HEK293 (cell line): Measurements from ENCODE around the gene ARMS2.

ENCODE experiments used
- CTCF ChIA-PET: fragments of 350-600 bp; formaldehyde crosslinking; extraction: SDS; loops from one replicate; lab custom pipeline; 2021; ENCODE audit warnings: antibody characterized with exemption; lab: Yijun Ruan, JAX
- POLR2A ChIA-PET: fragments of 300-600 bp; formaldehyde crosslinking; extraction: SDS; loops from one replicate; lab custom pipeline; 2020; ENCODE audit warnings: antibody characterized with exemption, inconsistent platforms; lab: Yijun Ruan, JAX
- H3K27ac ChIP-seq: fragments of 200-500 bp; sonication (Bioruptor generic); 2 replicates; pipeline ENCODE4 v1.5.1; 2014; ENCODE audit warnings: low read depth, low read length, control low read depth, inconsistent platforms; ENCODE audit errors: extremely low read depth
- H3K36me3 ChIP-seq, 2 experiments: fragments of 200-500 bp in 1 of 2; sonication (Bioruptor generic) in 1 of 2; 1 replicate in 1 of 2; 2 replicates in 1 of 2; pipeline ENCODE4 v1.5.1; 2014 to 2017; ENCODE audit warnings: inconsistent platforms in 2 of 2, low read length in 2 of 2; ENCODE audit not compliant: control insufficient read depth in 2 of 2, insufficient read depth in 1 of 2
- H3K4me1 ChIP-seq: fragments of 200-500 bp; sonication (Bioruptor generic); 2 replicates; pipeline ENCODE4 v1.5.1; 2014; ENCODE audit warnings: mild to moderate bottlenecking, low read length, inconsistent platforms; ENCODE audit not compliant: control insufficient read depth, insufficient read depth
- H3K4me3 ChIP-seq: 2 replicates; pipeline ENCODE4 v1.5.1; 2011; ENCODE audit warnings: low read depth, mild to moderate bottlenecking, control low read depth, low read length, moderate library complexity
- H3K9me3 ChIP-seq: fragments of 200-500 bp; sonication (Bioruptor generic); 2 replicates; pipeline ENCODE4 v1.5.1; 2014; ENCODE audit warnings: low read depth, low read length, inconsistent platforms; ENCODE audit not compliant: control insufficient read depth, insufficient read depth
- BCL11A ChIP-seq: fragments of 450-650 bp; formaldehyde crosslinking; IDR thresholded peaks from 2 replicates; pipeline ENCODE4 v1.5.1; 2016; ENCODE audit warnings: low read depth, missing biosample characterization, missing genetic modification characterization
- BCL11B ChIP-seq: fragments of 450-650 bp; formaldehyde crosslinking; IDR thresholded peaks from 2 replicates; pipeline ENCODE4 v1.5.1; 2016; ENCODE audit warnings: low read depth, missing biosample characterization, missing genetic modification characterization
- EGR2 ChIP-seq: fragments of 450-650 bp; formaldehyde crosslinking; IDR thresholded peaks from 2 replicates; pipeline ENCODE4 v1.5.1; 2016; ENCODE audit warnings: low read depth, missing biosample characterization, missing genetic modification characterization
- MEIS1 ChIP-seq: sonication (generic); formaldehyde crosslinking; IDR thresholded peaks from 2 replicates; pipeline ENCODE4 v1.8.1; 2022; ENCODE audit warnings: missing genetic modification reagents, mild to moderate bottlenecking, borderline replicate concordance
- PRDM1 ChIP-seq: fragments of 450-650 bp; formaldehyde crosslinking; IDR thresholded peaks from 2 replicates; pipeline ENCODE4; 2016; ENCODE audit warnings: missing biosample characterization, missing genetic modification characterization
- RBAK ChIP-seq: fragments of 450-650 bp; formaldehyde crosslinking; IDR thresholded peaks from 2 replicates; pipeline ENCODE4 v1.5.1; 2016; ENCODE audit warnings: missing biosample characterization, missing genetic modification characterization
- REPIN1 ChIP-seq: fragments of 450-650 bp; formaldehyde crosslinking; IDR thresholded peaks from 2 replicates; pipeline ENCODE4 v1.5.1; 2017; ENCODE audit warnings: missing biosample characterization, missing genetic modification characterization, low read depth
- REST ChIP-seq: fragments of 450-650 bp; formaldehyde crosslinking; IDR thresholded peaks from 2 replicates; pipeline ENCODE4 v1.5.1; 2016; ENCODE audit warnings: missing biosample characterization, missing genetic modification characterization
- SCRT2 ChIP-seq: fragments of 450-650 bp; formaldehyde crosslinking; IDR thresholded peaks from 2 replicates; pipeline ENCODE4 v1.5.1; 2016; ENCODE audit warnings: missing biosample characterization, missing genetic modification characterization
- SP2 ChIP-seq: fragments of 450-650 bp; formaldehyde crosslinking; IDR thresholded peaks from 2 replicates; pipeline ENCODE4 v1.5.1; 2016; ENCODE audit warnings: missing biosample characterization, missing genetic modification characterization
- YY1 ChIP-seq: fragments of 450-650 bp; formaldehyde crosslinking; IDR thresholded peaks from 2 replicates; pipeline ENCODE4 v1.5.1; 2018; ENCODE audit warnings: missing biosample characterization, missing genetic modification characterization
- ZBTB49 ChIP-seq: fragments of 450-650 bp; formaldehyde crosslinking; IDR thresholded peaks from 2 replicates; pipeline ENCODE4 v1.5.1; 2016; ENCODE audit warnings: missing biosample characterization, missing genetic modification characterization, low read depth
- ZFHX2 ChIP-seq: fragments of 450-650 bp; formaldehyde crosslinking; conservative IDR thresholded peaks from 2 replicates; pipeline ENCODE4 v1.5.1; 2016; ENCODE audit warnings: missing biosample characterization, missing genetic modification characterization
- ZNF138 ChIP-seq: fragments of 450-650 bp; formaldehyde crosslinking; IDR thresholded peaks from 2 replicates; pipeline ENCODE4 v1.5.1; 2016; ENCODE audit warnings: missing biosample characterization, missing genetic modification characterization, borderline replicate concordance
- ZNF140 ChIP-seq: fragments of 450-650 bp; formaldehyde crosslinking; IDR thresholded peaks from 2 replicates; pipeline ENCODE4 v1.5.1; 2016; ENCODE audit warnings: missing biosample characterization, missing genetic modification characterization
- ZNF146 ChIP-seq: fragments of 450-650 bp; formaldehyde crosslinking; IDR thresholded peaks from 2 replicates; pipeline ENCODE4 v1.5.1; 2016; ENCODE audit warnings: missing biosample characterization, missing genetic modification characterization
- ZNF175 ChIP-seq: fragments of 450-650 bp; formaldehyde crosslinking; IDR thresholded peaks from 2 replicates; pipeline ENCODE4 v1.5.1; 2016; ENCODE audit warnings: missing biosample characterization, missing genetic modification characterization
- ZNF214 ChIP-seq: fragments of 450-650 bp; formaldehyde crosslinking; IDR thresholded peaks from 2 replicates; pipeline ENCODE4 v1.5.1; 2017; ENCODE audit warnings: missing biosample characterization, mild to moderate bottlenecking, missing genetic modification characterization, borderline replicate concordance
- ZNF362 ChIP-seq: fragments of 450-650 bp; formaldehyde crosslinking; IDR thresholded peaks from 2 replicates; pipeline ENCODE4 v1.5.1; 2016; ENCODE audit warnings: missing biosample characterization, missing genetic modification characterization
- ZNF48 ChIP-seq: fragments of 450-650 bp; formaldehyde crosslinking; IDR thresholded peaks from 2 replicates; pipeline ENCODE4 v1.5.1; 2016; ENCODE audit warnings: missing biosample characterization, missing genetic modification characterization
- ZNF510 ChIP-seq: fragments of 450-650 bp; formaldehyde crosslinking; IDR thresholded peaks from 2 replicates; pipeline ENCODE4 v1.5.1; 2018; ENCODE audit warnings: mild to moderate bottlenecking, missing genetic modification characterization, missing biosample characterization; ENCODE audit not compliant: insufficient replicate concordance
- ZNF555 ChIP-seq: fragments of 450-650 bp; formaldehyde crosslinking; conservative IDR thresholded peaks from 2 replicates; pipeline ENCODE4 v1.5.1; 2017; ENCODE audit warnings: missing biosample characterization, mild to moderate bottlenecking, missing genetic modification characterization, inconsistent platforms
- ZNF571 ChIP-seq: fragments of 450-650 bp; formaldehyde crosslinking; IDR thresholded peaks from 2 replicates; pipeline ENCODE4 v1.5.0; 2017; ENCODE audit warnings: missing biosample characterization, missing genetic modification characterization
- ZNF660 ChIP-seq: fragments of 450-650 bp; IDR thresholded peaks from 2 replicates; pipeline ENCODE4 v1.5.1; 2018; ENCODE audit warnings: missing biosample characterization, mild to moderate bottlenecking, missing genetic modification characterization
- ZNF76 ChIP-seq: fragments of 450-650 bp; formaldehyde crosslinking; IDR thresholded peaks from 2 replicates; pipeline ENCODE4; 2016; ENCODE audit warnings: low read depth, missing biosample characterization, missing genetic modification characterization, borderline replicate concordance

ARMS2 gene

GRCh38 chr10:122421054-122421625 lies 33.3 kb upstream of the ARMS2 start:
- no peaks in the 10 kb centered on the region for H3K4me1 ChIP-seq
- CTCF ChIA-PET, result no interaction called here
- no peak overlapping the region for H3K27ac ChIP-seq
- H3K36me3 ChIP-seq, result peaks cover 20 to 30% of the 10 kb centered on the region in 2 experiments
- no peak overlapping the region for H3K4me3 ChIP-seq
- TF ChIP-seq ZNF175 (tag by site-specific recombination) (no peak), SP2 (tag by site-specific recombination) (no peak), BCL11B (no peak)
- H3K9me3 ChIP-seq, result no peaks in the 10 kb centered on the region
- POLR2A ChIA-PET, result no interaction called here

GRCh38 chr10:122421742-122422141 lies 32.7 kb upstream of the ARMS2 start:
- Histone ChIP-seq H3K4me3 (no peak overlapping the region), H3K36me3 (peaks cover 15 to 25% of the 10 kb centered on the region in 2 experiments), H3K27ac (no peak overlapping the region), H3K4me1 (no peaks in the 10 kb centered on the region), H3K9me3 (no peaks in the 10 kb centered on the region)
- POLR2A ChIA-PET, result no interaction called here
- CTCF ChIA-PET, result interaction anchor here (0.6 to 0.7 kb wide), 2 partner anchors 172 to 1248 kb away, joined by 3 to 4 read pairs; no protein-coding TSS in a partner anchor
- TF ChIP-seq ZNF555 (tag by site-specific recombination) (no peak), ZNF571 (tag by site-specific recombination) (no peak), SCRT2 (no peak), ZNF138 (tag by site-specific recombination) (no peak), ZBTB49 (tag by site-specific recombination) (no peak), MEIS1 (CRISPR knock-in tag) (no peak), ZFHX2 (tag by site-specific recombination) (no peak), ZNF510 (tag by site-specific recombination) (no peak), ZNF48 (tag by site-specific recombination) (no peak), REPIN1 (tag by site-specific recombination) (no peak), BCL11A (tag by site-specific recombination) (no peak), ZNF140 (tag by site-specific recombination) (no peak), PRDM1 (tag by site-specific recombination) (no peak)

GRCh38 chr10:122422266-122422989 lies 32.0 kb upstream of the ARMS2 start:
- Histone ChIP-seq H3K4me3 (no peak overlapping the region), H3K9me3 (no peaks in the 10 kb centered on the region), H3K27ac (no peak overlapping the region), H3K4me1 (no peaks in the 10 kb centered on the region), H3K36me3 (peaks cover 13 to 18% of the 10 kb centered on the region in 2 experiments)
- ChIA-PET CTCF (interaction anchor here (0.6 to 1.9 kb wide), 3 partner anchors 124 to 1249 kb away, joined by 3 to 9 read pairs (median 4); no protein-coding TSS in a partner anchor), POLR2A (no interaction called here)
- TF ChIP-seq ZFHX2 (tag by site-specific recombination), result no peak
- TF ChIP-seq PRDM1 (tag by site-specific recombination), result no peak
- no peak for TF ChIP-seq REST (tag by site-specific recombination)
- TF ChIP-seq ZNF660 (tag by site-specific recombination), result no peak
- no peak for TF ChIP-seq RBAK
- TF ChIP-seq ZNF76 (tag by site-specific recombination), result no peak
- no peak for TF ChIP-seq EGR2 (tag by site-specific recombination)
- TF ChIP-seq ZNF146 (tag by site-specific recombination), result no peak
- TF ChIP-seq ZNF362, result no peak
- TF ChIP-seq ZNF214 (tag by site-specific recombination), result no peak
- TF ChIP-seq YY1 (tag by site-specific recombination), result no peak
